ENCODE data around the gene TBX1. TPM values are rescaled to one million over a fixed set of nuclear protein-coding genes. Genes with fewer than 3 reads are reported as not detected.

Gene TBX1
- total RNA-seq, 4 donors from 2014 or later, result 0.65 to 2.7 TPM; not detected in 2

DNA sequence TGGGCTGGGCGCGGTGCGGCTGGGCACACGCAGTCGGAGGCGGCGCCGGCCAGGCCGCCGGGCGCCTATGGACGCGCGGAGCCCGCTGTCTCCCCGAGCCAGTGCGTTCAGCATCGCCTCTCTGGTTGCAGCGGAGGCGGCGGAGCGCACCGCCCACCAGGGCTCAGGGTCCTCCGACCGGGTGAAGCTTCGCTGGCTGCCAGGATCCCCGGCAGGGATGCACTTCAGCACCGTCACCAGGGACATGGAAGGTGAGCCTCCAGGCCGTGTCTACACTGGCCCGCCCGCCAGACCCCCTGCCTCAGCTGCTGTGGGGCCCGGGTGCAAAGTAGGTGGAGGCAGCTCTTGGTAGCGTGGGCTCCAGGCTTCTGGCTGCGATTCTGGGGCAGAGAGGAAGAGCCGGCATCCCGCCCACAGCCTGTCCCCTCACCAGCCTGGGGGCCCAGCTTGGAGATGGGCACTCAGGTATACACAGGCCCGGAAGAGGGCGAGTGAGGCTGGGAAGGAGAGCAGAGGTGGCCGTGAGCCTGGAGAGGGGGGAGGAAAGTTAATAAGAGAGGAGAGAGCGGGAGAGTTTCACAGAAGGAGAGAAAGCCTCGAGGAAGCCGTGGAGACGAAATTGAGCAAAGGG lies 1.0 kb upstream of the TBX1 start:
- TF ChIP-seq, protein P1, sequence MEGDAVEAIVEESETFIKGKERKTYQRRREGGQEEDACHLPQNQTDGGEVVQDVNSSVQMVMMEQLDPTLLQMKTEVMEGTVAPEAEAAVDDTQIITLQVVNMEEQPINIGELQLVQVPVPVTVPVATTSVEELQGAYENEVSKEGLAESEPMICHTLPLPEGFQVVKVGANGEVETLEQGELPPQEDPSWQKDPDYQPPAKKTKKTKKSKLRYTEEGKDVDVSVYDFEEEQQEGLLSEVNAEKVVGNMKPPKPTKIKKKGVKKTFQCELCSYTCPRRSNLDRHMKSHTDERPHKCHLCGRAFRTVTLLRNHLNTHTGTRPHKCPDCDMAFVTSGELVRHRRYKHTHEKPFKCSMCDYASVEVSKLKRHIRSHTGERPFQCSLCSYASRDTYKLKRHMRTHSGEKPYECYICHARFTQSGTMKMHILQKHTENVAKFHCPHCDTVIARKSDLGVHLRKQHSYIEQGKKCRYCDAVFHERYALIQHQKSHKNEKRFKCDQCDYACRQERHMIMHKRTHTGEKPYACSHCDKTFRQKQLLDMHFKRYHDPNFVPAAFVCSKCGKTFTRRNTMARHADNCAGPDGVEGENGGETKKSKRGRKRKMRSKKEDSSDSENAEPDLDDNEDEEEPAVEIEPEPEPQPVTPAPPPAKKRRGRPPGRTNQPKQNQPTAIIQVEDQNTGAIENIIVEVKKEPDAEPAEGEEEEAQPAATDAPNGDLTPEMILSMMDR (IDR thresholded peaks at IDR 0.05), result no peak
- no peak for ATAC-seq (ENCODE audit: low FRiP score)

DNA sequence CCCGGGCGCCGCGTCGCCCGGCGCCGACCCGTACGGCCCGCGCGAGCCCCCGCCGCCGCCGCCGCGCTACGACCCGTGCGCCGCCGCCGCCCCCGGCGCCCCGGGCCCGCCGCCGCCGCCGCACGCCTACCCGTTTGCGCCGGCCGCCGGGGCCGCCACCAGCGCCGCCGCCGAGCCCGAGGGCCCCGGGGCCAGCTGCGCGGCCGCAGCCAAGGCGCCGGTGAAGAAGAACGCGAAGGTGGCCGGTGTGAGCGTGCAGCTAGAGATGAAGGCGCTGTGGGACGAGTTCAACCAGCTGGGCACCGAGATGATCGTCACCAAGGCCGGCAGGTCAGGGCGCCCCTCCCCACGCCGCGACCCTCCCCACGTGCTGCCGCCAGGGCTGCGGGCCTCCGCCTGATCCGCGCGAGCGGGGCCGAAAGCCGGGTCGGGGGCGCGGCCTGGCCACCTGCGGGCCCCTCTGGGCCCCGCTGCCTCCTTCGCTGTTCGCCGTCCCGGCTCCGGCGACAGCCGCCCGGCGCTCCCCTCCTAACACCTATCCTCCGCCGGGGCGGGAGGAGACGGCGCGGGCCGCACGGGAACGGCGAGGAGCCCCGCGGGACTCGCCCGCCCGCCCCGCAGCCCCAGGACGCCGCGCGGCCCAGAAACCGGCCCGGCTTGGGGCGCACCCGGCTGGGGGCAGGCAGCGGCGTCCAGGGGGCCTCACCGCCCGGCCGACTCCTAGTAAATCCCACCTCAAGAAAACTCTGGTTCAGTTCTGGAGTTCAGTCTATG lies 560 bp downstream of the TBX1 start:
- ATAC-seq (ENCODE audit: low FRiP score), result no peak
- TF ChIP-seq, protein P1 (IDR thresholded peaks at IDR 0.05), result no peak
- DNase-seq (ENCODE audit: low spot score), result no peak

More for the DNA sequence above, 1.0 kb upstream of the TBX1 start:
- no peak for DNase-seq (ENCODE audit: low spot score)

DNA sequence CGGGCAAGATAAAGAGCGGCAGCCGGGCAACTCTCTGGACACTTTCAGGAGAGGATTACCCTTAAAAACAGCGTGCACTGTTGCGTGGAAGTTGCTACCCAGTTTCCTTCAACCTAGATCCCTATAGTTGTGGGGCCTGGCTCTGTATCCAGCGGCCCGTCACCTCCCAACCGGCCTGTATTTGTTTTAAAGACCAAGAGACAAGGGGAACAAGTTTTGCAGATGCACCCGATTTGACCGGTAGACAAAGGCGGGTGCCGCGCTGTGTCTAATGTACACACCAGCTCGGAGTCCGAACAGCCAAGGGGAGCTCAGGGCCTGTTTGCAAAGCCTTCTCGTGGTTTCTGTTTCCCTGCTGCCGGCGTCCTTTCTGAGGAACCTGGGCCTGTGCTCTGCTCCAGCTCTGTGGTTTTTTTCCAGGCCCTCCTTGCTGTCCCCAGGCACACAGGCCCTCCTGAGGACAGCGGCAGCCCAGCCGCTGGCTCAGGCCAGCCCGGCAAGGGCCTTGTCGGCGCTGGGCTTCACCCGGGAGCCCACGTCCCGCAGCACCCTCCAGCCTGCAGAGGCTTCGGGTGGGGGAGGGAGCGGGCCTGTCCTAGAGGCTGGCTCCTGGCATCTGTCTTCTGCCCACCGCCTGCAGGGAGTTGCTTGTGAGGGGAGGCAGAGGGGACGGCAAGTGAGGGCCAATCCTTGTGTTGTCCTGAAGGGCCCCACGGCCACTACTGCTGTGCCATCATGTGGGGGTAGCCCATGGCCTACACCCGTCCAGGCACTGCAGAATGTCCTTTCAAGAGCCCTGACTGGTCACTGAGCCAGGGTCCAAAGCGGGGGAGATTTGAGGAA lies 1.4 kb downstream of the TBX1 start:
- DNase-seq (ENCODE audit: low spot score) (no peak), ATAC-seq (ENCODE audit: low FRiP score) (no peak)
- TF ChIP-seq, protein P1 (IDR thresholded peaks at IDR 0.05), result no peak

DNA sequence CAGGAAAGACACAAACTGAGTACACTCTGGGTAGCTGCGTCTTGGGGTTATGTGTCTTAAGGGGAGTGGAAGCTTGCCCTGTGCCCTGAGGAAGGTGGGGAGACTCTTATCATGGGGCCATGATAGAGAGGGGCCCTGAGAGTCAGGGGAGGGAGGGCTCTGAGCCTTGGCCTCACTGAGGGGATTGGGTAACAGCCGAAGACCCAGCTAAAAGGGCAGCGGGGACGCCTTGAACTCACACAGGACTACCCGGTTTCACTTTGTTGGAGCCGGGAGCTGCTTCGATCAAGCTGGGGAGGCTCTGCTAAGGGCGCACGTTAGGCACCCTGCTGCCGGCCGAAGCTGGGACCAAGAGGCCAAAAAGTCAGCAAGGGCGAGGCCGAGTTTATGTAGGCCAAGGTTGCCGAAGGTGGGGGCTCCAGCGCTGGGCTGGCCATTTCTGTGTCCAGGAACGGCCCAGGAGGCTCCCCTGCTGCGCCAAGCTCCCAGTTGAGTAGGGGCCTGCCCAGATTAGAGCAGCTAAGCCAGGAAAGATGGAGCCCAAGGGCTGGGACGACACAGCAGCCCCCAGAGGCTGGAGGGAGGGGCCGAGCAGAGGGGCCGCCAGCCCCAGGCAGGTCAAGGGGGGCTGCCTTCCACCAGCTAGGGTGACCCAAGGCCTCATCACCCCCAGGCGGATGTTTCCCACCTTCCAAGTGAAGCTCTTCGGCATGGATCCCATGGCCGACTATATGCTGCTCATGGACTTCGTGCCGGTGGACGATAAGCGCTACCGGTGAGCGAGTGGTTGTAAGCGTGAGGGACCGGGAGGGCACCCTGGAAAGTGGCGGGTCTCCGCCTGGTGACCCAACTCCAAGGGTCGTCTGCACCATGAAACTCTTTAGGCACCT lies 2.2 kb downstream of the TBX1 start:
- DNase-seq (ENCODE audit: low spot score), result no peak
- TF ChIP-seq, protein P1 (IDR thresholded peaks at IDR 0.05), result no peak
- ATAC-seq (ENCODE audit: low FRiP score), result no peak

DNA sequence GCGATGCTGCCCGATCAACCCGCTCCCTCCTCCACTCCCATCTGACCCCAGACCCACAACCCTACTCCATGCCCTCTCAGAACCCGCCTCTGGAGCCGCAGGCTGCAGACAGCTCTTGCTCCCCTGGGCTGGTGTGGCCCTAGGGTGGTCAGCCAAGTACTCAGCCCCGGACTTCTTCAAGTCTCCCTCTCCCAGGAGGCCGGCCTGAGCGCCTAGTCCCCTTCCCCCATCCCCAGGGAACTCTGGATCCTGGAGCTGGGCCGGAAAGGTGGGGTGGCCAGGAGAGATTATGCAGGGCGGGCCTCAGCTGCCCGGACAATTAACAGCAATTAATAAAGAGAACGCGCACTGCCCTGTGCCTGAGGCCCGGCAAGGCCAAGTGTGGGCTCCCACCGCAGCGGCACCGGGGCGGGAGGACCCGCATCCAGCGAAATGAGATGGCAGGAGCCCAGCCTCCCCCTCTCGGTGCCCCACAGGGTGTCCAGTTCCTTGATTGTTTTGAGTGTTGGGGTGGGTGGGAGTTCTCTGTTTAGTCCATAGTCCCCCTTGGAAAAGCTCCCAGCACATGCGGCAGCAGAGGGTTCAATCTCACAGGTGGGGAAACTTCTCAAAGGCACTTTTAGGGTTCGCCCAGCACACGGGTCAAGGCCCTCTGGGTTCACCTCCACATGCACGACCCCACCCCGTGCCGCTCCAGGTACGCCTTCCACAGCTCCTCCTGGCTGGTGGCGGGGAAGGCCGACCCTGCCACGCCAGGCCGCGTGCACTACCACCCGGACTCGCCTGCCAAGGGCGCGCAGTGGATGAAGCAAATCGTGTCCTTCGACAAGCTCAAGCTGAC lies 3.1 kb downstream of the TBX1 start:
- TF ChIP-seq, protein P1 (IDR thresholded peaks at IDR 0.05), result no peak
- DNase-seq (ENCODE audit: low spot score), result no peak
- no peak for ATAC-seq (ENCODE audit: low FRiP score)

DNA sequence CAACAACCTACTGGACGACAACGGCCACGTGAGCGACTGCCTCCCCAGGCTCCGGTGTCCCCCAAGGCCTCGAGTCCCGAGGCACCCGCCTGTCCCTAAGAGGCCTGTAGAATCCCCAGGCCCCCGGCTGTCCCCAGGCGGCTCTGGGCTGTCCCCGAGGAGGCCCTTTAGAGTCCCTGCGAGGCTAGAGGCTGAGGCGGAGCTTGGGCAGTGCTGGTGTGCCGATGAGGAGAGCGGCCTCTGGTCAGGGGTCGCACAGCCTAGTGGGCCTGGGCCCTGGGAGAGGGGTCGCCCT lies 3.7 kb downstream of the TBX1 start:
- no peak for ATAC-seq (ENCODE audit: low FRiP score)
- TF ChIP-seq, protein P1 (IDR thresholded peaks at IDR 0.05), result no peak

More for the DNA sequence above, 3.7 kb downstream of the TBX1 start:
- DNase-seq (ENCODE audit: low spot score), result no peak

All from omental fat pad (tissue), 4 donors.